ENCODE data around the gene C17orf67. TPM values are rescaled to one million over a fixed set of nuclear protein-coding genes. Genes with fewer than 3 reads are reported as not detected.

Gene C17orf67
- total and polyA plus RNA-seq, 10 of the 15 experiments (the other 5 are each of a cell fraction or from before 2014, with no cell fraction given) = 0.24 to 3.3 (median 0.89) TPM

- POLR2A ChIA-PET = no interaction called here
- H3K4me2 ChIP-seq (ENCODE audit: control insufficient read depth, insufficient read depth) = no peak overlapping the region
- no peaks in the 10 kb centered on the region for H3K36me3 ChIP-seq (ENCODE audit: control insufficient read depth in 2 of 2, insufficient read depth in 2 of 2, low read length in 1 of 2)
- BruUV-seq (replicated peaks) = no TSS peak
- SMC1A ChIA-PET (ENCODE audit: uncharacterized antibody, unreplicated experiment) = no interaction called here
- TF ChIP-seq IRF4 (IDR thresholded peaks at IDR 0.05; ENCODE audit: low read depth, low read length) (no peak), RUNX3 (IDR thresholded peaks at IDR 0.05; ENCODE audit: low read length) (no peak), FOS (IDR thresholded peaks at IDR 0.05; ENCODE audit: borderline replicate concordance, extremely low read depth, insufficient read length) (no peak), SIX5 (IDR thresholded peaks at IDR 0.05; ENCODE audit: low read depth, low read length, severe bottlenecking) (no peak), TAF1 (IDR thresholded peaks at IDR 0.05; ENCODE audit: borderline replicate concordance, low read depth, low read length) (no peak), E2F4 (IDR thresholded peaks at IDR 0.05; ENCODE audit: low read depth, low read length) (no peak), REST (IDR thresholded peaks at IDR 0.05; ENCODE audit: low read depth, low read length) (no peak), SMARCA5 (IDR thresholded peaks at IDR 0.05) (no peak), TCF7 (IDR thresholded peaks at IDR 0.05; ENCODE audit: borderline replicate concordance) (no peak)
- H4K20me1 ChIP-seq (ENCODE audit: control insufficient read depth, insufficient read depth) = no peaks in the 10 kb centered on the region
- intact Hi-C loops (cut with micrococcal nuclease; ENCODE audit: unreplicated experiment) = no loop called here
- no peaks in the 10 kb centered on the region for H3K79me2 ChIP-seq (ENCODE audit: control insufficient read depth, insufficient read depth, low read length)
- no peaks in the 10 kb centered on the region for H3K4me1 ChIP-seq (ENCODE audit: control insufficient read depth, insufficient read depth, low read length)
- no peak overlapping the region for H3K4me3 ChIP-seq
- DNase-seq (ENCODE audit: low read depth, low spot score) (no peak), FAIRE-seq (no peak), ATAC-seq (no peak)
- RAD21 ChIA-PET (ENCODE audit: unreplicated experiment) = no interaction called here
- H3K9ac ChIP-seq (ENCODE audit: control insufficient read depth, insufficient read depth, low read length) = no peak overlapping the region
- CTCF ChIA-PET = interaction anchor here (0.5 kb wide), 1 partner anchor 132 kb away, joined by 3 read pairs; no protein-coding TSS in a partner anchor
- H3K27ac ChIP-seq (ENCODE audit: control insufficient read depth, insufficient read depth) = no peak overlapping the region
- in situ Hi-C loops (cut with MboI) = no loop called here
- no peaks in the 10 kb centered on the region; a peak in 1 of 4 replicates for H3K27me3 ChIP-seq (replicated peaks in 1 of 2; ENCODE audit: control insufficient read depth in 2 of 2, insufficient read depth in 2 of 2, low read length in 1 of 2)
- 72% methylated on average over 5 of the region's 5 CpGs for WGBS (ENCODE audit: insufficient coverage, insufficient replicate concordance, low lambda C conversion rate, missing lambda C conversion rate)
- H2AFZ ChIP-seq (ENCODE audit: control insufficient read depth, low read depth, low read length) = no peak overlapping the region
- H3K9me3 ChIP-seq (replicated peaks; ENCODE audit: control insufficient read depth, insufficient read depth, low read length) = no peaks in the 10 kb centered on the region
Measured at GRCh38 chr17:56795221-56795865, 38.4 kb downstream of the C17orf67 start.
